ENCODE measurements around the gene APH1B.
A peak's percentile ranks its signal among the peaks of the same experiment; 100 is the strongest.

APH1B gene

GRCh38 chr15:63345391-63345752 lies 68.0 kb downstream of the APH1B start:
- POLR2A ChIA-PET = no interaction called here
- H3K4me1 ChIP-seq (ENCODE audit: control extremely low read depth in 1 of 4, control insufficient read depth in 4 of 4, insufficient read depth in 4 of 4, low read length in 3 of 4) = peaks cover 0 to 9% (median 4%) of the 10 kb centered on the region in 4 experiments
- H3K4me3 ChIP-seq (ENCODE audit: control insufficient read depth in 1 of 7, extremely low read depth in 1 of 7, insufficient read depth in 4 of 7, low read depth in 2 of 7, low read length in 6 of 7) = no peak overlapping the region
- no peaks in the 10 kb centered on the region for H3K36me3 ChIP-seq (ENCODE audit: control insufficient read depth in 4 of 4, insufficient read depth in 4 of 4, low read length in 3 of 4)
- no peaks in the 10 kb centered on the region for H3K9me3 ChIP-seq (ENCODE audit: control extremely low read depth in 1 of 5, control insufficient read depth in 4 of 5, insufficient read depth in 2 of 5, low read depth in 1 of 5, low read length in 4 of 5)
- CTCF ChIA-PET = interaction anchor here (0.6 to 1.6 kb wide), 2 partner anchors 24 to 49 kb away, joined by 3 read pairs; no protein-coding TSS in a partner anchor
- no peak overlapping the region for H3K27ac ChIP-seq (ENCODE audit: insufficient read depth in 1 of 2, low read depth in 1 of 2, low read length in 2 of 2, poor library complexity in 1 of 2, severe bottlenecking in 2 of 2)
- peaks cover 0 to 5% (median 0%) of the 10 kb centered on the region in 5 experiments for H3K27me3 ChIP-seq (replicated peaks in 2 of 5; ENCODE audit: control insufficient read depth in 4 of 5, insufficient read depth in 5 of 5, low read length in 4 of 5)
- DNase-seq = no peak
- WGBS (ENCODE audit: insufficient coverage) = 96% methylated on average over 14 of the region's 14 CpGs

GRCh38 chr15:63347074-63347857 lies 69.9 kb downstream of the APH1B start:
- CTCF ChIA-PET = interaction anchor here (0.7 to 1.0 kb wide), 2 partner anchors 11 to 18 kb away, joined by 3 to 5 read pairs; no protein-coding TSS in a partner anchor
- POLR2A ChIA-PET = no interaction called here
- H3K27me3 ChIP-seq (replicated peaks in 2 of 5; ENCODE audit: control insufficient read depth in 4 of 5, insufficient read depth in 5 of 5, low read length in 4 of 5) = no peaks in the 10 kb centered on the region
- no peak overlapping the region for H3K4me3 ChIP-seq (ENCODE audit: control insufficient read depth in 1 of 7, extremely low read depth in 1 of 7, insufficient read depth in 4 of 7, low read depth in 2 of 7, low read length in 6 of 7)
- peaks cover 0 to 9% (median 4%) of the 10 kb centered on the region in 4 experiments for H3K4me1 ChIP-seq (ENCODE audit: control extremely low read depth in 1 of 4, control insufficient read depth in 4 of 4, insufficient read depth in 4 of 4, low read length in 3 of 4)
- H3K27ac ChIP-seq (ENCODE audit: insufficient read depth in 1 of 2, low read depth in 1 of 2, low read length in 2 of 2, poor library complexity in 1 of 2, severe bottlenecking in 2 of 2) = no peak overlapping the region
- WGBS (ENCODE audit: insufficient coverage) = 100% methylated on average over 6 of the region's 6 CpGs
- no peak for DNase-seq
- no peaks in the 10 kb centered on the region for H3K36me3 ChIP-seq (ENCODE audit: control insufficient read depth in 4 of 4, insufficient read depth in 4 of 4, low read length in 3 of 4)
- H3K9me3 ChIP-seq (ENCODE audit: control extremely low read depth in 1 of 5, control insufficient read depth in 4 of 5, insufficient read depth in 2 of 5, low read depth in 1 of 5, low read length in 4 of 5) = no peaks in the 10 kb centered on the region

GRCh38 chr15:63348392-63348791 lies 71.0 kb downstream of the APH1B start:
- H3K4me3 ChIP-seq (ENCODE audit: control insufficient read depth in 1 of 7, extremely low read depth in 1 of 7, insufficient read depth in 4 of 7, low read depth in 2 of 7, low read length in 6 of 7) = no peak overlapping the region
- H3K27me3 ChIP-seq (replicated peaks in 2 of 5; ENCODE audit: control insufficient read depth in 4 of 5, insufficient read depth in 5 of 5, low read length in 4 of 5) = no peaks in the 10 kb centered on the region
- H3K36me3 ChIP-seq (ENCODE audit: control insufficient read depth in 4 of 4, insufficient read depth in 4 of 4, low read length in 3 of 4) = no peaks in the 10 kb centered on the region
- H3K27ac ChIP-seq (ENCODE audit: insufficient read depth in 1 of 2, low read depth in 1 of 2, low read length in 2 of 2, poor library complexity in 1 of 2, severe bottlenecking in 2 of 2) = peak overlapping the region in 1 of 2 experiments; percentile 29
- ChIA-PET POLR2A (no interaction called here), CTCF (interaction anchor here (1.0 to 1.5 kb wide), 2 partner anchors 13 to 58 kb away, joined by 3 to 4 read pairs; no protein-coding TSS in a partner anchor)
- peak; percentile 19 to 68 (median 62) for DNase-seq
- 44% methylated on average over 4 of the region's 7 CpGs for WGBS (ENCODE audit: insufficient coverage)
- peaks cover 0 to 9% (median 4%) of the 10 kb centered on the region in 4 experiments for H3K4me1 ChIP-seq (ENCODE audit: control extremely low read depth in 1 of 4, control insufficient read depth in 4 of 4, insufficient read depth in 4 of 4, low read length in 3 of 4)
- no peaks in the 10 kb centered on the region for H3K9me3 ChIP-seq (ENCODE audit: control extremely low read depth in 1 of 5, control insufficient read depth in 4 of 5, insufficient read depth in 2 of 5, low read depth in 1 of 5, low read length in 4 of 5)

- H3K27me3 ChIP-seq (replicated peaks in 2 of 5; ENCODE audit: control insufficient read depth in 4 of 5, insufficient read depth in 5 of 5, low read length in 4 of 5) = no peaks in the 10 kb centered on the region
- H3K36me3 ChIP-seq (ENCODE audit: control insufficient read depth in 4 of 4, insufficient read depth in 4 of 4, low read length in 3 of 4) = no peaks in the 10 kb centered on the region
- no peak for DNase-seq
- H3K27ac ChIP-seq (ENCODE audit: insufficient read depth in 1 of 2, low read depth in 1 of 2, low read length in 2 of 2, poor library complexity in 1 of 2, severe bottlenecking in 2 of 2) = no peak overlapping the region
- H3K4me3 ChIP-seq (ENCODE audit: control insufficient read depth in 1 of 7, extremely low read depth in 1 of 7, insufficient read depth in 4 of 7, low read depth in 2 of 7, low read length in 6 of 7) = no peak overlapping the region
- POLR2A ChIA-PET = no interaction called here
- no peaks in the 10 kb centered on the region for H3K9me3 ChIP-seq (ENCODE audit: control extremely low read depth in 1 of 5, control insufficient read depth in 4 of 5, insufficient read depth in 2 of 5, low read depth in 1 of 5, low read length in 4 of 5)
- CTCF ChIA-PET = interaction anchor here (1.0 to 1.5 kb wide), 3 partner anchors 9 to 59 kb away, joined by 3 to 4 read pairs (median 4); no protein-coding TSS in a partner anchor
- WGBS (ENCODE audit: insufficient coverage) = 93% methylated on average over 2 of the region's 6 CpGs
- peaks cover 0 to 9% (median 4%) of the 10 kb centered on the region in 4 experiments for H3K4me1 ChIP-seq (ENCODE audit: control extremely low read depth in 1 of 4, control insufficient read depth in 4 of 4, insufficient read depth in 4 of 4, low read length in 3 of 4)
These were observed 71.8 kb downstream of the APH1B start for GRCh38 chr15:63349156-63349555.

GRCh38 chr15:63349621-63350020 lies 72.2 kb downstream of the APH1B start:
- CTCF ChIA-PET = interaction anchor here (0.8 to 1.5 kb wide), 4 partner anchors 9 to 42 kb away, joined by 3 to 4 read pairs (median 4); no protein-coding TSS in a partner anchor
- H3K4me1 ChIP-seq (ENCODE audit: control extremely low read depth in 1 of 4, control insufficient read depth in 4 of 4, insufficient read depth in 4 of 4, low read length in 3 of 4) = peaks cover 0 to 9% (median 4%) of the 10 kb centered on the region in 4 experiments

GRCh38 chr15:63350178-63350621 lies 72.8 kb downstream of the APH1B start:
- 95% methylated on average over 5 of the region's 5 CpGs for WGBS (ENCODE audit: insufficient coverage)
- no peaks in the 10 kb centered on the region for H3K9me3 ChIP-seq (ENCODE audit: control extremely low read depth in 1 of 5, control insufficient read depth in 4 of 5, insufficient read depth in 2 of 5, low read depth in 1 of 5, low read length in 4 of 5)
- peaks cover 0 to 9% (median 3%) of the 10 kb centered on the region in 4 experiments for H3K4me1 ChIP-seq (ENCODE audit: control extremely low read depth in 1 of 4, control insufficient read depth in 4 of 4, insufficient read depth in 4 of 4, low read length in 3 of 4)
- H3K27ac ChIP-seq (ENCODE audit: insufficient read depth in 1 of 2, low read depth in 1 of 2, low read length in 2 of 2, poor library complexity in 1 of 2, severe bottlenecking in 2 of 2) = no peak overlapping the region
- H3K36me3 ChIP-seq (ENCODE audit: control insufficient read depth in 4 of 4, insufficient read depth in 4 of 4, low read length in 3 of 4) = no peaks in the 10 kb centered on the region
- ChIA-PET POLR2A (no interaction called here), CTCF (interaction anchor here (0.8 to 1.0 kb wide), 2 partner anchors 11 to 42 kb away, joined by 3 to 4 read pairs; no protein-coding TSS in a partner anchor)
- no peak overlapping the region for H3K4me3 ChIP-seq (ENCODE audit: control insufficient read depth in 1 of 7, extremely low read depth in 1 of 7, insufficient read depth in 4 of 7, low read depth in 2 of 7, low read length in 6 of 7)
- DNase-seq = no peak
- no peaks in the 10 kb centered on the region for H3K27me3 ChIP-seq (replicated peaks in 2 of 5; ENCODE audit: control insufficient read depth in 4 of 5, insufficient read depth in 5 of 5, low read length in 4 of 5)

More at GRCh38 chr15:63349621-63350020, 72.2 kb downstream of the APH1B start:
- Histone ChIP-seq H3K36me3 (ENCODE audit: control insufficient read depth in 4 of 4, insufficient read depth in 4 of 4, low read length in 3 of 4) (no peaks in the 10 kb centered on the region), H3K9me3 (ENCODE audit: control extremely low read depth in 1 of 5, control insufficient read depth in 4 of 5, insufficient read depth in 2 of 5, low read depth in 1 of 5, low read length in 4 of 5) (no peaks in the 10 kb centered on the region), H3K27ac (ENCODE audit: insufficient read depth in 1 of 2, low read depth in 1 of 2, low read length in 2 of 2, poor library complexity in 1 of 2, severe bottlenecking in 2 of 2) (no peak overlapping the region), H3K4me3 (ENCODE audit: control insufficient read depth in 1 of 7, extremely low read depth in 1 of 7, insufficient read depth in 4 of 7, low read depth in 2 of 7, low read length in 6 of 7) (no peak overlapping the region), H3K27me3 (replicated peaks in 2 of 5; ENCODE audit: control insufficient read depth in 4 of 5, insufficient read depth in 5 of 5, low read length in 4 of 5) (no peaks in the 10 kb centered on the region)
- DNase-seq = no peak
- WGBS (ENCODE audit: insufficient coverage) = 98% methylated on average over 5 of the region's 5 CpGs
- POLR2A ChIA-PET = no interaction called here

GRCh38 chr15:63351170-63351569 lies 73.8 kb downstream of the APH1B start:
- WGBS (ENCODE audit: insufficient coverage) = 100% methylated on average over 4 of the region's 4 CpGs
- ChIA-PET CTCF (no interaction called here), POLR2A (no interaction called here)
- peaks cover 0 to 9% (median 2%) of the 10 kb centered on the region in 4 experiments for H3K4me1 ChIP-seq (ENCODE audit: control extremely low read depth in 1 of 4, control insufficient read depth in 4 of 4, insufficient read depth in 4 of 4, low read length in 3 of 4)
- H3K36me3 ChIP-seq (ENCODE audit: control insufficient read depth in 4 of 4, insufficient read depth in 4 of 4, low read length in 3 of 4) = no peaks in the 10 kb centered on the region
- no peaks in the 10 kb centered on the region for H3K9me3 ChIP-seq (ENCODE audit: control extremely low read depth in 1 of 5, control insufficient read depth in 4 of 5, insufficient read depth in 2 of 5, low read depth in 1 of 5, low read length in 4 of 5)
- H3K27ac ChIP-seq (ENCODE audit: insufficient read depth in 1 of 2, low read depth in 1 of 2, low read length in 2 of 2, poor library complexity in 1 of 2, severe bottlenecking in 2 of 2) = no peak overlapping the region
- H3K4me3 ChIP-seq (ENCODE audit: control insufficient read depth in 1 of 7, extremely low read depth in 1 of 7, insufficient read depth in 4 of 7, low read depth in 2 of 7, low read length in 6 of 7) = no peak overlapping the region
- DNase-seq = no peak
- no peaks in the 10 kb centered on the region for H3K27me3 ChIP-seq (replicated peaks in 2 of 5; ENCODE audit: control insufficient read depth in 4 of 5, insufficient read depth in 5 of 5, low read length in 4 of 5)

Measured in common myeloid progenitor, CD34-positive (primary cell).